Measurements from ENCODE around the gene EQTN.
"Not testable (repeated sequence)": the region's sequence is repeated elsewhere in the genome, so short reads cannot be mapped to it uniquely, and the experiment has no call there.

The EQTN gene

DNA sequence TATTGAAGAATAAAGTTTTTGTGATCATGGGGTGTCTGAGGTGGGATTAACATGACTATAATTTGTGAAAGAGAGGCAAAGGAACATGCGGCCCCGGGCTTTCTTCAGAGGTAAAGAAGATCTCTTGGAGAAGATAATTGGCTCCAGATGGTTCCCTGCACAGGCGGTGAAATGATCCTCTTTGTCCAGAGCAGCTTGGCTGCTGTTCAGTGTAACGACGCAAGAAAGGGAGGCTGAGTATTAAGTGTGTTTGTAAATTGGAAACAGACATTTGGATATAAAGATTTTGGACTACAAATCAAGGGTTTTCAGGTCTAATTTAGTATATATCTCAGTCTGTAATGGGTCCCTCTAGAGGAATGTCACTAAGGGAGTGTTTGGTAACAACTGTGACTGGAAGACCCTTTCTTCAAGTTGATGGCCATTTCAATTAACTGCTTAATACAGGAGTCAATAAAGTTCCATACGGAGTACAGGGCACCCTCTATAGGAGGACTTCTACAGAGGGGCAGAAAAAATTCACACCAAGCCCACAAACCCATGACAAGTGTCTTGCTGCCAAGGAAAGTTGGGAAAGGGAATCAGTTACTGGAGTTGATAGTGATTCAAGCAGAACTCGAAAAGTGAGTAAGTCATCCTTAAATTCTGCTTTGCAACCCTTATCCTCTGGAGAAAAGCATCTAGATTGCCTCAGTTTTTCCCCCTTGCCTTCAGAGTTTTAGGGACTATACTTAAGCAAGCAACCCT is 4.1 kb downstream of the EQTN start:
- peak; percentile 3 for DNase-seq

DNA sequence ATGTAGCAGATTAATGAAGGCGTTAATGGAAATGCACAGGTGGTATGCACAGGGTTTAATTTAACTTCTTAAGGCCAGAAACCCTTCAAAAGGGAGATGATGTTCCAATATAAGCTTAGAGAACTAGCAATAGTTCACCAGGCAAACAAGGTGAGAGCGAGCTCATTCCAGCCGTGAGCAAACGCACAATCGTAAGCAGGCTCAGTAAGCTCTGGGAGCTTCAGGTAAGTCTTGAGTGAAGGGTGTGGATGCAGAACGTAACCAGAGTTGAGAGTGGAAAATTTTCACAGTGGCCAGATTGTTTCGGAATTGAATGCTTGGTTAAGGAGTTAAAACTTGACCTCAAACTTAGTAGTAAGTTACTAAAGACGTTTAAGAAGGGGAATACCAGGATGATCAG is 5.7 kb downstream of the EQTN start:
- no peak for DNase-seq

- DNase-seq = no peak
Observed at GRCh38 chr9:27282269-27282668, 14.7 kb downstream of the EQTN start.

DNA sequence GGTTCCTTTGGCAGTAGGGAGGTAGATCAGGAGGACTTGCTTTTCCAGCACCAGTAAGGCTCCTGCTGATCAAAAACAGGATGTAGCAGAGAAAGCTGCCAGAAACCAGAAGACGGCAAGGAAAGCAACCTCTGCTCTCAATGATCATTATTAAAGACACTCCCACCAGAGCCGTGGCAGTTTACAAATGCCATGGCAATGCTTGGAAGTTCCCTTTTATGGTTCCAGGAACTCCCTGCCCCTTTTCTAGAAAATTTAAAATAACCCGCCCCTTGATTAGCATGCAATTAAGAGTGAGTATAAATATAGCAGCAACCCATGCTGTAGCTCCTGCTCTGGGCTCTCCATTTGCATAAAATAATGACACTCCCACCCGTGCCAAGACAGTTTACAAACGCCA is 16.1 kb downstream of the EQTN start:
- DNase-seq = no peak

GRCh38 chr9:27280249-27280648 is 16.7 kb downstream of the EQTN start:
- no peak for DNase-seq

- DNase-seq = no peak
Observed at GRCh38 chr9:27279611-27280010, 17.3 kb downstream of the EQTN start.

GRCh38 chr9:27278374-27278773 is 18.6 kb downstream of the EQTN start:
- no peak for DNase-seq

DNA sequence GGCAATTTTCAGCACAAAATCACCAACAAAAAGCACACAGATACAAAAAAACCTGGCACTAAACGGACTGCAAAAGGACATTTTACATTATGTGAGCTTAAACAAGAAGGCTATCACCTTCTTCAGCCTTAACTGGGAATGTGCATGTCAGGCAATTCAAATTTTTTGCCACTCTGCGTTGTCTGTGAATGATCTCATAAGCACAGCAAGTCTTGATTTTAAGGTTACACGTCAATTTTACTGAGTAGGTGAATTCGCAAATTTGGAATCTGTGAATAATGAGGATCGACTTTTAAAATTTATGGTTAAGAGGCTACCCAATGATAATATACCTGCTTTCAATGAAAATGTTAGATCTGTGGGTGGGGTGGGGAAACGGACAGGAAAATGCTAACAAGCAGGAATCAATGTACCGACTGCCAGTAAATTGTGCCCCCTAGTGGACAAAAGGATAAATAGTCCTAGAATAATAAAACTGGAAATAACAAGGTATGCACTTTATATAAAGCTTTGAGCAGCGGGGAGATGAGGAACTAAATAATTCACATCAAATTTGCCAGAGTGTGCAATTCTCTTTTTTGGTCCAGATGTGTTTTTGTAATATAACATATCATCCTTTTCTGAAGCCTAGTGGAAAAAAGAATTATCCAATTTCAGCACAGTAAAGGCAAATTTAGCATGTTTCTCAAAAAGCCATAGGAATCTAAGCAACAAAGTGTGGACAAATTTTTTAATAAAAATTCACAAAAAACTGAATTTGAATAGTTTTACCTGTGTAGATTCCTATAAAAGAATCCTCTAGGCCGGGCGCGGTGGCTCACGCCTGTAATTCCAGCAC is 20.5 kb downstream of the EQTN start:
- DNase-seq = peak; percentile 56

DNA sequence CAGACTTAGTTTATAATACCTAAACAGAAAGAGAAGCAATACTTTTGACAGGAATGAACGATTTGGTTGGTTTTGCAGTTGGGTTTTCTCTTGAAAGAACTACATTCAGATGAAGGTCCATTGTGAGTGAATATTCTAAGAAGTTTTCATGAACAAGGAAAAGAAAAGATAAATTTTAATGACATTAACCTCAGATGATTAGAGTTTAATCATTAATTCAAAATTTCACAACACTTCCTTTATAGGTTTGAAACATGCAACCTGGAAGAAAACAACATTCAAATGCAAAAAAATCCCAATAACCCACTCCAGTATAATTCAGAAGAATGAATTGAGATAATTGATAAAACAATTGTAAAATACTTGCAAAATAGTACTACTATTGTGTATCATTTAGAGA is 23.8 kb downstream of the EQTN start:
- DNase-seq = no peak

DNA sequence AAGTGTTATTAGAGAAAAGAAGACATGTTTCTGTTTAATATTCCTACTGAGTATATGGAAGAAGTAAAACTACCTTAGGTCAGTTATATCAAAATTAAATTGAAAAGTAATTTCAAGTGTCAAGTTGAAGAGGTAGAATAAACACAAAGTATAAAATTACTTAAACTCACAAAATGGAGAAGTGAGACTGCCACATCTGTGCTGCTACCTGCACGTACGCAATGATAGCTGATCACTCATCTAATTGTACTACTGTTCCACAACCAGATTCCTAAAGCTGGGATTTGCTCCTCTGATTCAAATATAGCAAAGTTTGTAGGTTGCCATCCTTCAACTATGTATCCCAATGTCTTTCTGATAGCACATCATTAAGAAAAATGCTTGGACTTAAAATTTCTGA is 24.8 kb downstream of the EQTN start:
- DNase-seq = no peak

DNA sequence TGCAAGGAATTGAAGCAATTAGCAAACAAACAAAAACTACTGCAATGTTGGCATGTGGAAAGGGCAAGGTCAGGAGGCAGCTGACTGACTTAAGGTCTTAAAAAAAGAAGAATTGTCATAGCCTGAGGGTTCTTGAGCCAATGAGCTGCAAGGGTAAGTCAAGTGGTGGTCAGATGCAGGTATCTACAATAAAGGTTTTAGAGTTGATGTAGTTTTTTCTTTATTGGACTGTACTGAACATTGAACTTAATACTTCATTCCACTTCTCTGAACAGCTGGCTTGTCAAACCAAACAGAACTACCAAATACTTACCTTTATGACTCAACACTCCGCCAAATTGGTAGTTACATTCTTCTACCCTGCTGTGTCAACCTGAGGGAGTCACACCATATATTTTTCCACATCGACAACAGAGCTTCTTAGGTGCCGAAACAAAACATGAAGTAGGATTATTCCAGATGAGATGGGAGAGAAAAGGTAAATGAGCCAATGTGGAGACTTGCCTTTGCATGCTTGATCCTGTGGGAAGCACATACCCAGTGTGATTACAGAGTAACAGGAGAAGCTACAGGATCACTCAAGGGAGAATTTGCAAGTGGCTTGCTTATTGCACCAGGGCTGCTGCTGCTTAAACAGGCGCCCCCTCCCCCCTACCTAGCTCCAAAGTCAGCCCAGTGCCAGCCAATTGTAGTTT is 35.3 kb downstream of the EQTN start:
- DNase-seq = no peak

- DNase-seq = no peak
Observed at GRCh38 chr9:27260789-27261516, 36.0 kb downstream of the EQTN start.

DNA sequence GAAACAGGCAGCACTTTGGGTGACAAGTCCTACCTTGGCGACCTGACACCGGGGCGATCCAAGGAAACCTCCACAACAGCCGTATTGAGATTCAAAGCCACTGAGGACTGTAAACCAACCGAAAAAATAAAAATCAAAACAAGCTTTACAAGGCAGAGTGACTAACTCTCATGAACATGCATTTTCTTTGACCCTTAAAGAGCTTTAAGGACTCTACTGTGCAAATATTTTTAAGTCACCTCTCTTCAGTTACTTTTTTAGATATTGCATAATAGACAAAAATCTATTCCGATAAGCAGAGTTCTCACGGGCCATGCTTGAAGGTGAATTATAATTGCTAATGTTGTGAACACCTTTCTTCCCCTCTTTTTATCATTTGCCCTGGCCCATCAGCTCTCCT is 38.3 kb downstream of the EQTN start:
- DNase-seq = no peak

DNA sequence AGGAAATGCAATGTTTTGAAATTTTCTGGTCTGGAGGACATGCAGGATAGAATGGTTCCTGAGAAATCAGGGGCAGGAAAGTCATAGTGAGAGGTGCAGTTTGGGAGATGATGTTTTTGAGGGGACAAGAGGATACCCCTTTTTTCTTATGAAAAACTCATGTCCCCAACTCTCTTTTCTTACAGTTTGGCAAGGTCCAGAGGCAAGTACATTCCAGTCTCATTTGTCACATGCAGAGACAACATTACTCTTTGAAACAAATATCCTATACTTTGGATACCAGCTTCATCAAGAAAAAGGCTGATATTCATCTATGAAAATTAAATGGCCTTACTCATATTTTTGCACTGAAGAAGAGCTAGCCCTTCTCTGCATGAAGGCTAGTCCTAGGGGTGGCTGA is 48.2 kb downstream of the EQTN start:
- peak; percentile 9 for DNase-seq

- DNase-seq = peak; percentile 57
Observed at GRCh38 chr9:27247756-27248155, 49.2 kb downstream of the EQTN start.

- not testable (repeated sequence) for DNase-seq
Observed at GRCh38 chr9:27239648-27240047, 57.3 kb downstream of the EQTN start.
